GM12878 (cell line): ENCODE data around the gene HCN4. TPM values are rescaled to one million over a fixed set of nuclear protein-coding genes. Genes with fewer than 3 reads are reported as not detected.

ENCODE experiments used
- ATAC-seq: fragments of 200-7000 bp; cut with Tn5 transposase; 3 replicates; pipeline ENCODE4 v1.9.1; 2020; ENCODE audit warnings: mild to moderate bottlenecking, moderate library complexity
- BruUV-seq: library from RNA; stranded (reverse); fragments of 400-500 nt; replicated peaks from 2 replicates; lab custom pipeline; 2021; lab: Mats Ljungman, UMichigan
- CTCF ChIA-PET: fragments of 300-600 bp; sonication (Branson Sonifier 250); formaldehyde crosslinking; extraction: SDS; loops from one replicate; lab custom pipeline; 2021; ENCODE audit warnings: inconsistent platforms; lab: Yijun Ruan, JAX
- POLR2A ChIA-PET: fragments of 350-600 bp; formaldehyde crosslinking; extraction: SDS; loops from one replicate; lab custom pipeline; 2021; ENCODE audit warnings: inconsistent platforms; lab: Charles Lee
- RAD21 ChIA-PET: fragments of 300-600 bp; sonication (Branson Sonifier 250); formaldehyde crosslinking; loops from one replicate; lab custom pipeline; 2023; ENCODE audit warnings: antibody characterized with exemption; ENCODE audit not compliant: unreplicated experiment; lab: Charles Lee
- SMC1A ChIA-PET: fragments of 300-600 bp; sonication (Branson Sonifier 250); formaldehyde crosslinking; loops from one replicate; lab custom pipeline; 2023; ENCODE audit not compliant: unreplicated experiment, uncharacterized antibody; lab: Charles Lee
- DNase-seq: peaks from one replicate; pipeline ENCODE4 v3.0.0-alpha.2; 2011; ENCODE audit warnings: low read depth, low spot score
- FAIRE-seq: peaks from 3 replicates; lab custom pipeline; 2011; peaks lifted over from hg19 to GRCh38; lab: Jason Lieb, UNC
- H2AFZ ChIP-seq: 2 replicates; pipeline ENCODE4 v1.6.0; 2011; ENCODE audit warnings: low read depth, low read length, control low read depth; ENCODE audit not compliant: control insufficient read depth
- H3K27ac ChIP-seq: 2 replicates; pipeline ENCODE4 v1.5.1; 2011; ENCODE audit warnings: control low read depth; ENCODE audit not compliant: control insufficient read depth, insufficient read depth
- H3K27me3 ChIP-seq, 2 experiments: replicated peaks in 1 of 2; 2 replicates each; pipeline versions ENCODE4 v1.6.0 to v1.6.1; 2011; ENCODE audit warnings: low read length in 1 of 2; ENCODE audit not compliant: control insufficient read depth in 2 of 2, insufficient read depth in 2 of 2
- H3K36me3 ChIP-seq, 2 experiments: 2 replicates each; pipeline ENCODE4 v1.5.1; 2011; ENCODE audit warnings: low read length in 1 of 2; ENCODE audit not compliant: control insufficient read depth in 2 of 2, insufficient read depth in 2 of 2
- H3K4me1 ChIP-seq: 2 replicates; pipeline ENCODE4 v1.6.1; 2011; ENCODE audit warnings: mild to moderate bottlenecking, low read length, moderate library complexity, mixed read lengths; ENCODE audit not compliant: control insufficient read depth, insufficient read depth
- H3K4me2 ChIP-seq: 2 replicates; pipeline ENCODE4 v1.6.0; 2011; ENCODE audit warnings: control low read depth; ENCODE audit not compliant: control insufficient read depth, insufficient read depth
- H3K4me3 ChIP-seq: fragments of 200-600 bp; sonication (generic); 2 replicates; pipeline ENCODE4 v1.5.1; 2016
- H3K79me2 ChIP-seq: 2 replicates; pipeline ENCODE4 v1.6.0; 2011; ENCODE audit warnings: low read length; ENCODE audit not compliant: control insufficient read depth, insufficient read depth
- H3K9ac ChIP-seq: 2 replicates; pipeline ENCODE4 v1.8.0; 2011; ENCODE audit warnings: low read length, control low read depth, mixed read lengths; ENCODE audit not compliant: control insufficient read depth, insufficient read depth
- H3K9me3 ChIP-seq: replicated peaks from 3 replicates; pipeline ENCODE4 v1.5.1; 2011; ENCODE audit warnings: mild to moderate bottlenecking, low read length; ENCODE audit not compliant: control insufficient read depth, insufficient read depth
- H4K20me1 ChIP-seq: 2 replicates; pipeline ENCODE4 v1.6.0; 2011; ENCODE audit not compliant: control insufficient read depth, insufficient read depth
- CHD4 ChIP-seq: fragments of 200-600 bp; sonication (generic); IDR thresholded peaks from 2 replicates; pipeline ENCODE4 v1.6.1; 2016; ENCODE audit warnings: mild to moderate bottlenecking
- CREB1 ChIP-seq: IDR thresholded peaks from 2 replicates; pipeline ENCODE4 v1.6.1; 2012; ENCODE audit warnings: low read depth, mild to moderate bottlenecking, inconsistent platforms
- HDGF ChIP-seq: fragments of 450-650 bp; IDR thresholded peaks from 2 replicates; pipeline ENCODE4 v1.6.1; 2016; ENCODE audit warnings: antibody characterized with exemption
- PBX3 ChIP-seq: IDR thresholded peaks from 2 replicates; pipeline ENCODE4 v1.6.1; 2011; ENCODE audit warnings: mild to moderate bottlenecking, low read depth, low read length, moderate library complexity; ENCODE audit not compliant: insufficient replicate concordance
- TAF1 ChIP-seq: IDR thresholded peaks from 2 replicates; pipeline ENCODE4 v1.6.1; 2011; ENCODE audit warnings: mild to moderate bottlenecking, low read depth, low read length, borderline replicate concordance
- ZNF274 ChIP-seq: IDR thresholded peaks from one replicate; pipeline ENCODE4 v1.8.0; 2011; ENCODE audit not compliant: insufficient read length, insufficient read depth
- ZNF384 ChIP-seq: IDR thresholded peaks from 2 replicates; pipeline ENCODE4 v1.6.1; 2012; ENCODE audit warnings: low read depth, mild to moderate bottlenecking, low read length, improper control_type of control experiment, borderline replicate concordance
- WGBS: methylation state at CpG from one replicate; pipeline ENCODE4 v1.1.6; 2016; ENCODE audit warnings: low lambda C conversion rate; ENCODE audit not compliant: insufficient replicate concordance, insufficient coverage; ENCODE audit errors: missing lambda C conversion rate; 5-methylcytosine and 5-hydroxymethylcytosine counted together
- in situ Hi-C: fragments of 300-500 bp; cut with MboI; formaldehyde crosslinking; loops from 9 replicates; pipeline ENCODE4 v1.14.3; 2018; ENCODE audit warnings: mixed read lengths
- intact Hi-C: fragments of 100-400 bp; cut with micrococcal nuclease; formaldehyde crosslinking; loops from one replicate; pipeline ENCODE4 v1.14.2; 2022; ENCODE audit not compliant: unreplicated experiment
- polyA plus RNA-seq, 11 experiments: library from polyadenylated mRNA; depleted of rRNA in 4 of 11; unstranded in 6 of 11; stranded (reverse) in 5 of 11; fragments of >200 nt; fragmentation: Nextera tagmentation in 4 of 11; fragmentation: Illumina TruSeq in 1 of 11; extraction: Ambion mirVana in 4 of 11; extraction: Trizol in 1 of 11; gene quantifications; 1 replicate in 1 of 11; 2 replicates in 10 of 11; pipeline versions ENCODE4 v1.2.1 to v1.2.3, GENCODE V29; 2011 to 2016; ENCODE audit warnings: inconsistent platforms in 2 of 11, missing spikeins in 2 of 11, low read depth in 1 of 11
- total RNA-seq, 4 experiments: library from RNA; depleted of rRNA in 3 of 4; stranded (reverse); fragments of >200 nt in 3 of 4; fragmentation: Illumina TruSeq in 1 of 4; extraction: Trizol in 1 of 4; gene quantifications; 2 replicates each; pipeline versions ENCODE4 v1.2.1 to v1.2.3, GENCODE V29; 2013 to 2021
- TF ChIP-seq, protein P1 (sequence below), 3 experiments: IDR thresholded peaks in 2 of 3; conservative IDR thresholded peaks in 1 of 3; 2 replicates each; pipeline ENCODE4 v1.5.1; 2011; ENCODE audit warnings: low read depth in 3 of 3, low read length in 3 of 3, mild to moderate bottlenecking in 3 of 3, control low read depth in 2 of 3, moderate library complexity in 2 of 3, inconsistent platforms in 1 of 3, mixed read lengths in 1 of 3; ENCODE audit not compliant: control insufficient read depth in 2 of 3, insufficient read depth in 1 of 3; ENCODE audit errors: extremely low read depth in 1 of 3
- TF ChIP-seq, protein P2 (sequence below): fragments of 450-650 bp; IDR thresholded peaks from 2 replicates; pipeline ENCODE4 v1.6.1; 2017; ENCODE audit warnings: antibody characterized with exemption, mild to moderate bottlenecking, moderate library complexity

The HCN4 gene
- total and polyA plus RNA-seq, 10 of the 15 experiments (the other 5 are each of a cell fraction or from before 2014, with no cell fraction given) = 0.03 to 0.10 TPM; not detected in 8

DNA sequence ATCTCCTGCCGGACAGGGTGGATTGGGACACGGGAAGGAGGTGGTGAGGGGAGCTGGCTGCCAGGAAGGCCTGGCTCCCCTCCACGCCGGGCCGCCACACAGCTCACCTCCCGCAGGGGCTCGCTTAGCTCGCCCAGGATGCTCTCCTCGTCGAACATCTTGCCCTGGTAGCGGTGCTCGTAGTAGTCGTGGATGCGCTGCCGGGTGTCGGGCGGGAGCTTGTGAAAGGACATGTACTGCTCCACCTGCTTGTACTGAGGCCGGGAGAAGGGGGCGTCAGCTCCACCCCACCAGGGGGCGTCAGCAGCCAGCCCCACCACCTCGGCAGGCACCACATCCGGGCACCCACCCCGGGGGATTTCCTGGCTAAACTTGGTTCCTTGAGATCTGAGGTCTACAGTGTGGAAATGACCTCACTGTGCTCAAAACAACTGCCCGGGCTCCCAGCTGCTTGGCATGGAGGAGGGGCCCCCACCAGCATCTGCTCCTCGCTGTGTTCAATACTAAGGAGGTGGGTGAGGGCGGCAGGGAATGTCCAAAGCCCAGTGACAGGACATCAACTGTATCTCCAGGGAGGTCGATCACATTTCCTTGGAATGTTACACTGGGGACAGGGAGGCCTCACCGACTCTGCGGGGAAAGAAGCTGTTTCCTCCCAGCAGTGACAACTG, 43.4 kb downstream of the HCN4 start (continued):
- TF ChIP-seq, protein P1, sequence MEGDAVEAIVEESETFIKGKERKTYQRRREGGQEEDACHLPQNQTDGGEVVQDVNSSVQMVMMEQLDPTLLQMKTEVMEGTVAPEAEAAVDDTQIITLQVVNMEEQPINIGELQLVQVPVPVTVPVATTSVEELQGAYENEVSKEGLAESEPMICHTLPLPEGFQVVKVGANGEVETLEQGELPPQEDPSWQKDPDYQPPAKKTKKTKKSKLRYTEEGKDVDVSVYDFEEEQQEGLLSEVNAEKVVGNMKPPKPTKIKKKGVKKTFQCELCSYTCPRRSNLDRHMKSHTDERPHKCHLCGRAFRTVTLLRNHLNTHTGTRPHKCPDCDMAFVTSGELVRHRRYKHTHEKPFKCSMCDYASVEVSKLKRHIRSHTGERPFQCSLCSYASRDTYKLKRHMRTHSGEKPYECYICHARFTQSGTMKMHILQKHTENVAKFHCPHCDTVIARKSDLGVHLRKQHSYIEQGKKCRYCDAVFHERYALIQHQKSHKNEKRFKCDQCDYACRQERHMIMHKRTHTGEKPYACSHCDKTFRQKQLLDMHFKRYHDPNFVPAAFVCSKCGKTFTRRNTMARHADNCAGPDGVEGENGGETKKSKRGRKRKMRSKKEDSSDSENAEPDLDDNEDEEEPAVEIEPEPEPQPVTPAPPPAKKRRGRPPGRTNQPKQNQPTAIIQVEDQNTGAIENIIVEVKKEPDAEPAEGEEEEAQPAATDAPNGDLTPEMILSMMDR (IDR thresholded peaks at IDR 0.05 in 2 of 3, conservative IDR thresholded peaks at IDR 0.05 in 1 of 3; ENCODE audit: control insufficient read depth in 2 of 3, extremely low read depth in 1 of 3, insufficient read depth in 1 of 3, low read depth in 3 of 3, low read length in 3 of 3) = 0 out of 6 replicates have a peak, but pooled peaks of 1 of the 3 experiments have one; percentile 8
- no peak for TF ChIP-seq HDGF
- TF ChIP-seq, all 136 proteins: peak for 4

DNA sequence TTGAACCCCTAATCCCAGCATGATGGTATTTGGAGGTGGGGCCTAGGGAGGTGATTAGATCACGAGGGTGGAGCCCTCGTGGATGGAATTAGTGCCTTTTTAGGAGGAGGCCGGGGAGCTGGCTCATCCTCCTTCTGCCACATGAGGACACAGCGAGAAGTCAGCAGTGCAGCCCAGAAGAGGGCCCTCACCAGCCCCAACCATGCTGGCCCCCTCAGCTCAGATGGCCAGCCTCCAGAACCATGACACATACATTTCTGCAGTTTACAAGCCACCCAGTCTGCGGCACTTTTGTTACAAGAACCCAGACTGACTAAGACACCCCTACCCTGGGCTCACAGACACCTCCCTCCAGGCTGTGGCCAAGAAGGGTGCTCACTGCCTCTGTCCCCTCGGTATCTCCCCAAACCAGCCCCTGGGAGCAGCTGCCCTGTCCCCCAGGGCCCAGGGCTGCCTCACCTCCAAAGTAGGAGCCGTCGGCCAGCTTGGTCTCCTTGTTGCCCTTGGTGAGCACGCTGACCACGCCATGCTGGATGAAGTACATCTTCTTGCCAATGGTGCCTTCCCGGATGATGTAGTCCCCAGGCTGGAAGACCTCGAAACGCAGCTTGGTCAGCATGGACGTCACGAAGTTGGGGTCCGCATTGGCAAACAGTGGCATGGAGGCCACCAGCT, 44.1 kb downstream of the HCN4 start:
- BruUV-seq = no TSS peak
- intact Hi-C loops = no loop called here
- Histone ChIP-seq H4K20me1 (no peaks in the 10 kb centered on the region), H3K79me2 (no peaks in the 10 kb centered on the region), H3K9me3 (no peaks in the 10 kb centered on the region), H3K27ac (no peak overlapping the region), H3K27me3 (no peaks in the 10 kb centered on the region), H3K36me3 (no peaks in the 10 kb centered on the region), H3K9ac (no peak overlapping the region), H3K4me1 (peaks cover 4% of the 10 kb centered on the region; the same call in 1 of the 2 replicates), H2AFZ (no peak overlapping the region), H3K4me3 (no peak overlapping the region), H3K4me2 (no peak overlapping the region)
- ATAC-seq (no peak), FAIRE-seq (no peak), DNase-seq (no peak)
- POLR2A ChIA-PET = no interaction called here
- RAD21 ChIA-PET = no interaction called here
- 62% methylated on average over 16 of the region's 16 CpGs for WGBS
- SMC1A ChIA-PET = no interaction called here
- CTCF ChIA-PET = interaction anchor here (0.6 to 0.8 kb wide), 2 partner anchors 81 to 375 kb away, joined by 3 read pairs; no protein-coding TSS in a partner anchor
- TF ChIP-seq CHD4 (no peak), ZNF384 (no peak), PBX3 (no peak), CREB1 (no peak), TAF1 (no peak), ZNF274 (no peak)
- TF ChIP-seq, protein P2, sequence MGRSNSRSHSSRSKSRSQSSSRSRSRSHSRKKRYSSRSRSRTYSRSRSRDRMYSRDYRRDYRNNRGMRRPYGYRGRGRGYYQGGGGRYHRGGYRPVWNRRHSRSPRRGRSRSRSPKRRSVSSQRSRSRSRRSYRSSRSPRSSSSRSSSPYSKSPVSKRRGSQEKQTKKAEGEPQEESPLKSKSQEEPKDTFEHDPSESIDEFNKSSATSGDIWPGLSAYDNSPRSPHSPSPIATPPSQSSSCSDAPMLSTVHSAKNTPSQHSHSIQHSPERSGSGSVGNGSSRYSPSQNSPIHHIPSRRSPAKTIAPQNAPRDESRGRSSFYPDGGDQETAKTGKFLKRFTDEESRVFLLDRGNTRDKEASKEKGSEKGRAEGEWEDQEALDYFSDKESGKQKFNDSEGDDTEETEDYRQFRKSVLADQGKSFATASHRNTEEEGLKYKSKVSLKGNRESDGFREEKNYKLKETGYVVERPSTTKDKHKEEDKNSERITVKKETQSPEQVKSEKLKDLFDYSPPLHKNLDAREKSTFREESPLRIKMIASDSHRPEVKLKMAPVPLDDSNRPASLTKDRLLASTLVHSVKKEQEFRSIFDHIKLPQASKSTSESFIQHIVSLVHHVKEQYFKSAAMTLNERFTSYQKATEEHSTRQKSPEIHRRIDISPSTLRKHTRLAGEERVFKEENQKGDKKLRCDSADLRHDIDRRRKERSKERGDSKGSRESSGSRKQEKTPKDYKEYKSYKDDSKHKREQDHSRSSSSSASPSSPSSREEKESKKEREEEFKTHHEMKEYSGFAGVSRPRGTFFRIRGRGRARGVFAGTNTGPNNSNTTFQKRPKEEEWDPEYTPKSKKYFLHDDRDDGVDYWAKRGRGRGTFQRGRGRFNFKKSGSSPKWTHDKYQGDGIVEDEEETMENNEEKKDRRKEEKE = no peak
- in situ Hi-C loops = no loop called here
